ENCODE data around the gene TNS3. TPM values are rescaled to one million over a fixed set of nuclear protein-coding genes. Genes with fewer than 3 reads are reported as not detected.
"Not testable (repeated sequence)": the region's sequence is repeated elsewhere in the genome, so short reads cannot be mapped to it uniquely, and the experiment has no call there.

TNS3 gene
- total RNA-seq, 4 donors from 2014 or later: 27.2 to 110 (median 47.5) TPM

DNA sequence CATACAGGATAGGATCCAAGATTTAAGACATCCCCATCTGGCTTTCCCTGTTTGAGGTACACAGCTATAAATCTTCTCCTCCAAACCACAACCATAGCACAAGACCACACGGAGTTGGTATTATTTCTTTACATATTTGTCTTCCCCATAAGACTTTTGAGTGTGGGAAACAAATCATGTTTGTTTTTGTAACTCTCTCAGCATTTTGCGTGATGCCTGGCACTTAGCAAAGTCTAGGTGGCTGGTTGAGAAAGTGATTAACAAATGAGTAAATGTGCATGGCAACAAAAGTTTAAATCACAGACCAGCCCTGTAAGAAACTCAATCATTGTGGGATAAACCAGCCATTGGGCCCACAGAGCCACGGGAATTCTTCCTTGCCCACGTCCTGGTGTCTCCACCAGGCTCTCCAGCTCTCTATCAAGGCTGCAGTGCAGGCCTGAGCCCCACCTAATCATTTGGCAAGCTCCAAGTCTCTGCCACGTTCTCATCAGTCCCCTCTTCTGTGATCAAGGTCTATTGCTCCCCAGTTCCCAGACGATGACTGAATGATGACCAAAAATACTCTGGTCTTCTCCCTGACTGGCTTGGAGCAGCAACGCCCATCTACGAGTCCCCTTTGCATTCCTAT is 317.8 kb downstream of the TNS3 start:
- intact Hi-C loops (cut with DNase I; ENCODE audit: low total_unique reads): no loop called here
- no peaks in the 10 kb centered on the region for H3K9me3 ChIP-seq
- H3K36me3 ChIP-seq: no peaks in the 10 kb centered on the region
- H3K27me3 ChIP-seq: no peaks in the 10 kb centered on the region
- DNase-seq: no peak
- H3K4me3 ChIP-seq: no peak overlapping the region
- no peak overlapping the region for H3K27ac ChIP-seq
- no peaks in the 10 kb centered on the region for H3K4me1 ChIP-seq
- TF ChIP-seq POLR2A (IDR thresholded peaks at IDR 0.05): no peak
- TF ChIP-seq, protein P1, sequence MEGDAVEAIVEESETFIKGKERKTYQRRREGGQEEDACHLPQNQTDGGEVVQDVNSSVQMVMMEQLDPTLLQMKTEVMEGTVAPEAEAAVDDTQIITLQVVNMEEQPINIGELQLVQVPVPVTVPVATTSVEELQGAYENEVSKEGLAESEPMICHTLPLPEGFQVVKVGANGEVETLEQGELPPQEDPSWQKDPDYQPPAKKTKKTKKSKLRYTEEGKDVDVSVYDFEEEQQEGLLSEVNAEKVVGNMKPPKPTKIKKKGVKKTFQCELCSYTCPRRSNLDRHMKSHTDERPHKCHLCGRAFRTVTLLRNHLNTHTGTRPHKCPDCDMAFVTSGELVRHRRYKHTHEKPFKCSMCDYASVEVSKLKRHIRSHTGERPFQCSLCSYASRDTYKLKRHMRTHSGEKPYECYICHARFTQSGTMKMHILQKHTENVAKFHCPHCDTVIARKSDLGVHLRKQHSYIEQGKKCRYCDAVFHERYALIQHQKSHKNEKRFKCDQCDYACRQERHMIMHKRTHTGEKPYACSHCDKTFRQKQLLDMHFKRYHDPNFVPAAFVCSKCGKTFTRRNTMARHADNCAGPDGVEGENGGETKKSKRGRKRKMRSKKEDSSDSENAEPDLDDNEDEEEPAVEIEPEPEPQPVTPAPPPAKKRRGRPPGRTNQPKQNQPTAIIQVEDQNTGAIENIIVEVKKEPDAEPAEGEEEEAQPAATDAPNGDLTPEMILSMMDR (IDR thresholded peaks at IDR 0.05): no peak

DNA sequence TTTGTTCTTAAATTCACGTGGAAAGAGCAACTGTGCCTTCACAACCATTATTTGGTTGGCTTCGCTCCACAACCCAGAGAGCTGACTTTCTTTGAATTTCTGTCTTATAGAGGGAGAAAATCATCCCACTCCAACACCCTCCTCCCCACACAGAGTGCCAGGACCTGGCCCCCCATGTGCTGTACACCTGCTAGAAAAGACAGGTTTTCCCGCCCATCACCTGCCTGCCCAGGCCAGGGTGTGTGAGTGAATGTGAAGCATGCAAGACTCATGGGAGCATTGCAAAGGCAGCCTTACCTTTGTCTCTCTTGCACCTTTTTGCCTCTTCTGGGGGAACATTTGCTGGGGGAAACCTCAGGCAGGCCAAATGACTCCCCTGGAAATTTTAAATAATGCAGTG is 319.0 kb downstream of the TNS3 start:
- Histone ChIP-seq H3K4me3 (no peak overlapping the region), H3K27me3 (no peaks in the 10 kb centered on the region), H3K4me1 (no peaks in the 10 kb centered on the region), H3K36me3 (no peaks in the 10 kb centered on the region), H3K9me3 (no peaks in the 10 kb centered on the region), H3K27ac (no peak overlapping the region)
- intact Hi-C loops (cut with DNase I; ENCODE audit: low total_unique reads): no loop called here
- no peak for DNase-seq
- TF ChIP-seq, protein P1 (IDR thresholded peaks at IDR 0.05): no peak

DNA sequence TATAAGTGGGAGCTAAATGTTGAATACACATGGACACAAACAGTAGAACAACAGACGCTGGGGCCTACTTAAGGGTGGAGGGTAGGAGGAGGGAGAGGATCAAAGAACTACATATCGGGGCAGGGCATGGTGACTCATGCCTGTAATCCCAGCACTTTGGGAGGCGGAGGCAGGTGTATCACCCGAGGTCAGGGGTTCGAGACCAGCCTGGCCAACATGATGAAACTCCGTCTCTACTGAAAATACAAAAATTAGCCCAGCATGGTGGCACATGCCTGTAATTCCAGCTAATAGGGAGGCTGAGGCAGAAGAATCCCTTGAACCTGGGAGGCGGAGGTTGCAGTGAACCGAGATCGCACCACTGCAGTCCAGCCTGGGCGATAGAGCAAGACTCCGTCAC is 319.8 kb downstream of the TNS3 start:
- H3K4me1 ChIP-seq; H3K4me3 ChIP-seq; H3K27ac ChIP-seq; H3K27me3 ChIP-seq; H3K36me3 ChIP-seq; DNase-seq; intact Hi-C loops (cut with DNase I; ENCODE audit: low total_unique reads); H3K9me3 ChIP-seq: not testable (repeated sequence)

DNA sequence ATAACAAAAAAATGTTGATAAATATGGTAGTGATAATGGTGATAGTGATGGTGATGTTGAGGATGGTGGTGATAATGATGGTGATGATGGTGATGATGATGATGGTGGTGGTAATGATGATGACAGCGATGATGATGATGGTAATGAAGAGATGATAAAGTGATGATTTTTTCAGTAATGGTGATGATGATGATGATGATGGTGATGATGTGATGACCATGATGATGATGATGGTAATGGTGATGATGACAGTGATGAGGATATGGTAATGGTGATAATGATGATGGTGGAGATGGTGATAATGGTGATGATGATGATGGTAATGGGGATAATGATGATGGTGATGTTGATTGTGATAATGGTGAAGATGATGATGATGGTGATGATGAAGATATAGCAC is 321.6 kb downstream of the TNS3 start:
- H3K27me3 ChIP-seq: no peaks in the 10 kb centered on the region
- intact Hi-C loops (cut with DNase I; ENCODE audit: low total_unique reads): no loop called here
- DNase-seq: no peak
- no peaks in the 10 kb centered on the region for H3K36me3 ChIP-seq
- no peaks in the 10 kb centered on the region for H3K9me3 ChIP-seq
- no peak overlapping the region for H3K27ac ChIP-seq
- no peaks in the 10 kb centered on the region for H3K4me1 ChIP-seq
- TF ChIP-seq, protein P1 (IDR thresholded peaks at IDR 0.05): no peak
- no peak for TF ChIP-seq POLR2A (IDR thresholded peaks at IDR 0.05)
- H3K4me3 ChIP-seq: no peak overlapping the region

DNA sequence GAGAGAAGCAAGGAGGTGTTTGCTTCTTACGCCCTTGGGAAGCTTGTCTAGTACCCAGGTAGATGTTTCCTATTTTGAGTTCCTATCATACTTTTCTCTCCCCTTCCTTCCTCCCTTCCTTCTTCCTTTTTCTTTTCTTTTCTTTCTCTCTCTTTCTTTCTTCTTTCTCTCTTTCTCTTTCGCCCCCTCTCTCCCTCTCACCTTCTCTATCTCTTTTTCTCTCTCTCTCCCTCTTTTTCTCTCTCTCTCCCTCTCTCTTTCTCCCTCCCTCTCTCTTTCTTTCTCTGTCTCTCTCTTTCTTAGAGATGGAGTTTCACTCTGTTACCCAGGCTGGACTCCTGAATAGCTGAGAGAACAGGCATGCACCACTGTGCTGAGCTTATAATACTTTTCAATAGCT is 322.2 kb downstream of the TNS3 start:
- intact Hi-C loops (cut with DNase I; ENCODE audit: low total_unique reads): loop anchor here (10.0 kb wide), 2 partner anchors 165 to 1345 kb away; no protein-coding TSS in a partner anchor
- no peak for DNase-seq
- no peaks in the 10 kb centered on the region for H3K4me1 ChIP-seq
- no peaks in the 10 kb centered on the region for H3K9me3 ChIP-seq
- H3K4me3 ChIP-seq: no peak overlapping the region
- no peak for TF ChIP-seq POLR2A (IDR thresholded peaks at IDR 0.05)
- TF ChIP-seq, protein P1 (IDR thresholded peaks at IDR 0.05): no peak
- H3K36me3 ChIP-seq: no peaks in the 10 kb centered on the region
- no peak overlapping the region for H3K27ac ChIP-seq
- no peaks in the 10 kb centered on the region for H3K27me3 ChIP-seq

DNA sequence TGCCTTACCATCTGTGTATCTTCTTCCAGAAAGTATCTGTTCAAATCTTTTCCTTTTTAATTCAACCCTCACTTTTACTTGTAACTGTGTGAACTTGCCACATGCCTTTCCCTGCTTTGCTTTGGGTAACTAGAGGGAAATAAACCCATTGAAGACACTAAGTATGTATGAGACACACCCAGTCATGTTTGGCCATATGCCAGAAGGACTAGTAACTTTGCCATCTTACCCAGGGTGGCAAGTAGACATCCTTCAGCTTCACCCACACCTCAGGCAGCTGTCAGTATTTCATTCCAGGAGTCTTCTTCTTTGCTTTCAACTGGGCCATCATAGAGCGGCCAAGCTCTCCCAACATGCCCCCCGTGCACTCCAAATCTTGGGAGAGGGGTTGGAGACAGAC is 323.1 kb downstream of the TNS3 start:
- DNase-seq: no peak
- Histone ChIP-seq H3K4me1 (no peaks in the 10 kb centered on the region), H3K27ac (no peak overlapping the region), H3K36me3 (no peaks in the 10 kb centered on the region), H3K9me3 (no peaks in the 10 kb centered on the region), H3K27me3 (no peaks in the 10 kb centered on the region), H3K4me3 (no peak overlapping the region)
- intact Hi-C loops (cut with DNase I; ENCODE audit: low total_unique reads): loop anchor here (10.0 kb wide), 2 partner anchors 164 to 1344 kb away; no protein-coding TSS in a partner anchor
- TF ChIP-seq, protein P1 (IDR thresholded peaks at IDR 0.05): no peak

Measured in uterus (tissue), 4 donors.